Gastrocnemius medialis (tissue), 4 donors: ENCODE measurements around the gene PAQR5.

Experiments
- CTCF ChIP-seq, 5 experiments: fragments of 450-650 bp in 3 of 5; fragments of 200-600 bp in 2 of 5; sonication (generic) in 2 of 5; IDR thresholded peaks in 4 of 5; conservative IDR thresholded peaks in 1 of 5; 1 replicate in 4 of 5; 2 replicates in 1 of 5; pipeline ENCODE4 v1.5.1; 2016 to 2019; ENCODE audit warnings: antibody characterized with exemption in 5 of 5, mild to moderate bottlenecking in 3 of 5, moderate library complexity in 3 of 5
- POLR2A ChIP-seq, 2 donors: fragments of 450-650 bp; IDR thresholded peaks; one replicate each; pipeline ENCODE4 v1.6.1; 2017; ENCODE audit warnings: antibody characterized with exemption in 2 of 2, mild to moderate bottlenecking in 2 of 2, moderate library complexity in 2 of 2

- no peak for TF ChIP-seq CTCF (IDR thresholded peaks at IDR 0.05 in 4 of 5, conservative IDR thresholded peaks at IDR 0.05 in 1 of 5)
- no peak for TF ChIP-seq POLR2A (IDR thresholded peaks at IDR 0.05)
Observed at GRCh38 chr15:69395991-69396390, 97.3 kb downstream of the PAQR5 start.
